Measurements from ENCODE around the gene AGRN. TPM values are rescaled to one million over a fixed set of nuclear protein-coding genes. Genes with fewer than 3 reads are reported as not detected.
A peak's percentile ranks its signal among the peaks of the same experiment; 100 is the strongest.

Gene AGRN
- total and polyA plus RNA-seq, 4 donors, result 1.8 to 22.4 (median 16.9) TPM

- 76% methylated on average over 41 of the region's 41 CpGs for WGBS
- TF ChIP-seq ZBTB33 (IDR thresholded peaks at IDR 0.05) (no peak), ATF3 (IDR thresholded peaks at IDR 0.05) (no peak), FOXA1 (IDR thresholded peaks at IDR 0.05) (no peak), HNF4A (conservative IDR thresholded peaks at IDR 0.05) (no peak), REST (IDR thresholded peaks at IDR 0.05) (no peak), NR2F2 (IDR thresholded peaks at IDR 0.05) (no peak), EGR1 (IDR thresholded peaks at IDR 0.05; ENCODE audit: low read depth in 2 of 2) (no peak), RAD21 (IDR thresholded peaks at IDR 0.05) (no peak), HNF4G (IDR thresholded peaks at IDR 0.05) (no peak), MAX (IDR thresholded peaks at IDR 0.05) (no peak), CTCF (IDR thresholded peaks at IDR 0.05; ENCODE audit: low read depth, low read length, missing input control) (no peak)
- peaks cover 4 to 17% (median 13%) of the 10 kb centered on the region in 4 donors for H3K4me1 ChIP-seq (ENCODE audit: control insufficient read depth in 4 of 4, insufficient read depth in 4 of 4, low read length in 3 of 4)
- no peaks in the 10 kb centered on the region for H3K27me3 ChIP-seq (ENCODE audit: control insufficient read depth in 4 of 4, insufficient read depth in 4 of 4, low read length in 3 of 4)
- peak overlapping the region; percentile 65 to 93 for H3K9ac ChIP-seq (ENCODE audit: low read depth in 1 of 2, low read length in 2 of 2)
- H3K36me3 ChIP-seq (ENCODE audit: control insufficient read depth in 4 of 4, insufficient read depth in 3 of 4, low read depth in 1 of 4, low read length in 3 of 4), result no peaks in the 10 kb centered on the region
- DNase-seq (ENCODE audit: low spot score), result no peak
- no peaks in the 10 kb centered on the region for H3K9me3 ChIP-seq (ENCODE audit: control insufficient read depth in 4 of 4, low read length in 3 of 4)
- peak overlapping the region; percentile 69 to 94 (median 78) for H3K4me3 ChIP-seq (ENCODE audit: low read depth in 1 of 3, low read length in 3 of 3)
- H3K27ac ChIP-seq (ENCODE audit: low read depth in 1 of 2, low read length in 2 of 2), result peak overlapping the region; percentile 88 to 97
Measured at GRCh38 chr1:1013922-1014648, 5.8 kb upstream of the AGRN start.

- H3K4me3 ChIP-seq (ENCODE audit: low read depth in 1 of 3, low read length in 3 of 3), result no peak overlapping the region
Measured at GRCh38 chr1:1014799-1015681, 4.9 kb upstream of the AGRN start.

More at GRCh38 chr1:1014799-1015681, 4.9 kb upstream of the AGRN start:
- H3K36me3 ChIP-seq (ENCODE audit: control insufficient read depth in 4 of 4, insufficient read depth in 3 of 4, low read depth in 1 of 4, low read length in 3 of 4), result no peaks in the 10 kb centered on the region
- H3K4me1 ChIP-seq (ENCODE audit: control insufficient read depth in 4 of 4, insufficient read depth in 4 of 4, low read length in 3 of 4), result peaks cover 6 to 19% (median 14%) of the 10 kb centered on the region in 4 donors
- no peaks in the 10 kb centered on the region for H3K9me3 ChIP-seq (ENCODE audit: control insufficient read depth in 4 of 4, low read length in 3 of 4)
- H3K9ac ChIP-seq (ENCODE audit: low read depth in 1 of 2, low read length in 2 of 2), result no peak overlapping the region
- H3K27me3 ChIP-seq (ENCODE audit: control insufficient read depth in 4 of 4, insufficient read depth in 4 of 4, low read length in 3 of 4), result no peaks in the 10 kb centered on the region
- peak; percentile 44 for DNase-seq (ENCODE audit: low spot score)
- WGBS, result 85% methylated on average over 20 of the region's 20 CpGs
- no peak overlapping the region for H3K27ac ChIP-seq (ENCODE audit: low read depth in 1 of 2, low read length in 2 of 2)
- no peak for TF ChIP-seq ZBTB33 (IDR thresholded peaks at IDR 0.05)
- peak; percentile 23 to 41 for TF ChIP-seq RAD21 (IDR thresholded peaks at IDR 0.05)
